GM12801 (cell line): ENCODE data around the gene KCNQ4.

Source experiments
- CTCF ChIP-seq: IDR thresholded peaks from one replicate; pipeline ENCODE4 v1.5.1; 2011; ENCODE audit warnings: control low read depth; ENCODE audit not compliant: insufficient read length; ENCODE audit errors: extremely low read depth

The KCNQ4 gene

DNA sequence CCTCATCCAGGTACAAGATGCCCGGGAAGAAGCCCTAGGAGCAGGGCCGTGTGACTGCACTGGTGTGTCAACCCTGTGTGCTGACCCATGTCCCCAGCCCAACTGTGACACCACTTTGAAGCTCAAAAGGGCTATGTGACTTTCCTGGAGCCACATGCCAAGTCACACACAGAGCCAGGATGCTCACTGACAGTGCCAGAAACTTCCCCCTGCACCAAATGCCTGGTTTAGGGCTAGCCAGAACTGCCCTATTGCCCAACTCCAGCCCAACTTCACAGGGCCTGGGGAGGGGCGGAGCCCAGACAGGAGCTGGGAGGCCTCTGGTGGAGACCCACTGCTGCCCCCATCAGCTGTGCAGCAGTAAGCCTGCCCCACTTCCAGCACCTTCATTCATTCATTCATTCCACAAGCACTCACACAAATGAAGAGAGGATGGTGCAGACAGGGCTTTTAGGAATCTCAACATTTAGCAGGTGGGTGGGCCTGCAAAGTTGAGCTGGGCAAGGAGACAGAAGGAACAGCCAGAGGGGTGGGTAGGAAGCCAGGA lies 36.7 kb downstream of the KCNQ4 start:
- no peak for TF ChIP-seq CTCF

GRCh38 chr1:40820911-40821693 lies 37.5 kb downstream of the KCNQ4 start:
- TF ChIP-seq CTCF = no peak

GRCh38 chr1:40822890-40823289 lies 39.3 kb downstream of the KCNQ4 start:
- no peak for TF ChIP-seq CTCF

DNA sequence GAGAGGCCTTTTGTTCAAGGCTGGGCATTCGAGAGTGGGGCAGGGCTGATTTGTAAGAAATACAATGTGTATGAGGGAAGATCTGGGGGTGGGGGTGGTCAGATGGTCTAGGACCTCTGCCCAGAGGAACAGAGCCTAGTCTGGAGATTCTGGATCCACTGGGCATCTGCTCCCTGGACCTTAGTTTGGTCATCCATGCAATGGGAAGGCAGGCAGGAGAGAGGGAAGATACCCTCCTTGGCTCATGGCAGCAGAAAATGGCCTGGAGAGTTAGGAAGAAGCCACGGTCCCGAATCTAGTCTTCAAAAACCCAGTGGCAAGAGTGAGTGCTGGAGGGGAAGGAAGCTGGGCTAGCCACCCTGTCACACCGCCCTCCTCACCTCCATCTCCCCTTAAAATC lies 39.8 kb downstream of the KCNQ4 start:
- TF ChIP-seq CTCF = no peak

GRCh38 chr1:40823983-40824382 lies 40.4 kb downstream of the KCNQ4 start:
- TF ChIP-seq CTCF = no peak

GRCh38 chr1:40824591-40825434 lies 41.2 kb downstream of the KCNQ4 start:
- no peak for TF ChIP-seq CTCF

DNA sequence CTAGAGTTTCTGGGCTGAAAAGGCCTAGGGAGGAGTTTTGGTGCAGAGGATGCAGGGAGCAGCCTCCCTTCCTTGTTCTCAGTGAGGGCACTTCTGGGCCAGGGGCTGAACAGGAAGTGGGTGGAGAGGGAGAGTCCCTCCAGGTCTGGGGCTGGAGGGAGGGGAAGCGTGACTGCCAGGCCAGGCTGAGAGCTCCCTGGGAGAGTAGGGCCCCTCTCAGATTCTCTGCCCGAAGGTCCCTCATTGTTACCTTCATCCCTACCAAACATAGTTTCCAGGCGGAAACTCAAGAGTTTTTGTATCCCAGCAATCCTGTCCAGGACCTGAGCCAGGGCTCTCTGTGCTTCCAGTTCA lies 41.8 kb downstream of the KCNQ4 start:
- no peak for TF ChIP-seq CTCF
